Prostate gland (tissue), 2 donors: ENCODE results near the gene TRAPPC3. TPM values are rescaled to one million over a fixed set of nuclear protein-coding genes. Genes with fewer than 3 reads are reported as not detected.
A peak's percentile ranks its signal among the peaks of the same experiment; 100 is the strongest.

Source experiments
- DNase-seq: peaks from one replicate; pipeline ENCODE4 v3.0.0-alpha.2; 2019; ENCODE audit warnings: low spot score
- H3K27ac ChIP-seq, 2 donors: fragments of 200-600 bp; sonication (generic); 2 replicates each; pipeline ENCODE4 v1.5.1; 2017 to 2019
- H3K27me3 ChIP-seq: fragments of 200-600 bp; sonication (generic); replicated peaks from 2 replicates; pipeline ENCODE4 v1.5.1; 2019; ENCODE audit not compliant: insufficient read depth
- H3K36me3 ChIP-seq, 2 donors: fragments of 200-600 bp; sonication (generic); 1 replicate in 1 of 2; 2 replicates in 1 of 2; pipeline versions ENCODE4 v1.5.1 to v1.8.1; 2017 to 2019
- H3K4me1 ChIP-seq: fragments of 200-600 bp; sonication (generic); replicated peaks from 2 replicates; pipeline ENCODE4 v1.5.1; 2019
- H3K4me3 ChIP-seq, 2 donors: fragments of 200-600 bp; sonication (generic); 2 replicates each; pipeline ENCODE4 v1.5.1; 2017 to 2019
- H3K9me3 ChIP-seq: fragments of 200-600 bp; sonication (generic); 2 replicates; pipeline ENCODE4 v1.5.1; 2017
- CTCF ChIP-seq, 4 experiments: fragments of 200-600 bp in 2 of 4; fragments of 450-650 bp in 2 of 4; sonication (generic) in 2 of 4; IDR thresholded peaks; 1 replicate in 3 of 4; 2 replicates in 1 of 4; pipeline ENCODE4 v1.5.1; 2016 to 2019; ENCODE audit warnings: antibody characterized with exemption in 4 of 4, mild to moderate bottlenecking in 2 of 4, moderate library complexity in 2 of 4
- POLR2A ChIP-seq: fragments of 450-650 bp; IDR thresholded peaks from one replicate; pipeline ENCODE4 v1.6.1; 2016; ENCODE audit warnings: antibody characterized with exemption, mild to moderate bottlenecking
- POLR2AphosphoS5 ChIP-seq: sonication (generic); formaldehyde crosslinking; IDR thresholded peaks from one replicate; pipeline ENCODE4 v1.6.1; 2017; ENCODE audit warnings: antibody characterized with exemption
- WGBS: methylation state at CpG from one replicate; pipeline ENCODE4 v1.1.5; 2018; 5-methylcytosine and 5-hydroxymethylcytosine counted together
- intact Hi-C: fragments of 100-400 bp; cut with DNase I; formaldehyde crosslinking; loops from one replicate; pipeline ENCODE4 v1.14.2; 2022
- total RNA-seq, 2 donors: library from RNA; depleted of rRNA; stranded (reverse); fragments of >200 nt; gene quantifications; one replicate each; pipeline ENCODE4 v1.1.0, GENCODE V29; 2016

The TRAPPC3 gene
- total RNA-seq, 2 donors from 2014 or later: 90.0 to 92.5 TPM

GRCh38 chr1:36126797-36127500 is 22.3 kb downstream of the TRAPPC3 start:
- no peaks in the 10 kb centered on the region for H3K9me3 ChIP-seq
- WGBS: 39% methylated on average over 7 of the region's 7 CpGs
- H3K27ac ChIP-seq: no peak overlapping the region
- TF ChIP-seq POLR2A (no peak), CTCF (IDR thresholded peaks at IDR 0.05) (no peak), POLR2AphosphoS5 (no peak)
- H3K4me1 ChIP-seq: no peaks in the 10 kb centered on the region
- intact Hi-C loops: no loop called here
- no peak for DNase-seq
- no peak overlapping the region for H3K4me3 ChIP-seq
- no peaks in the 10 kb centered on the region for H3K27me3 ChIP-seq
- H3K36me3 ChIP-seq: no peaks in the 10 kb centered on the region

- no peak for DNase-seq
- no peak for TF ChIP-seq POLR2AphosphoS5
- no peak for TF ChIP-seq POLR2A
- no peak for TF ChIP-seq CTCF (IDR thresholded peaks at IDR 0.05)
- Histone ChIP-seq H3K4me1 (no peaks in the 10 kb centered on the region), H3K4me3 (no peak overlapping the region), H3K36me3 (no peaks in the 10 kb centered on the region), H3K27me3 (no peaks in the 10 kb centered on the region), H3K27ac (no peak overlapping the region), H3K9me3 (no peaks in the 10 kb centered on the region)
- intact Hi-C loops: no loop called here
- WGBS: 84% methylated on average over 21 of the region's 21 CpGs
Observed at GRCh38 chr1:36126005-36126716, 23.1 kb downstream of the TRAPPC3 start.

GRCh38 chr1:36125129-36125991 is 23.9 kb downstream of the TRAPPC3 start, which contains the start of gene COL8A2:
COL8A2 (minus strand) TSS chr1:36125222; CDS start chr1:36100242, 24,980 bp downstream.
- no peak for TF ChIP-seq CTCF (IDR thresholded peaks at IDR 0.05)
- TF ChIP-seq POLR2AphosphoS5: no peak
- no peak for TF ChIP-seq POLR2A
- DNase-seq: peak; percentile 17
- H3K27me3 ChIP-seq: no peaks in the 10 kb centered on the region
- H3K36me3 ChIP-seq: no peaks in the 10 kb centered on the region
- WGBS: 9% methylated on average over 73 of the region's 77 CpGs
- H3K9me3 ChIP-seq: no peaks in the 10 kb centered on the region
- peak within 1 kb of the TSS; percentile 25 to 37 for H3K4me3 ChIP-seq
- intact Hi-C loops: no loop called here
- H3K4me1 ChIP-seq: no peaks in the 10 kb centered on the region
- no peak within 1 kb of the TSS for H3K27ac ChIP-seq

GRCh38 chr1:36124404-36125128 is 24.7 kb downstream of the TRAPPC3 start:
- H3K4me3 ChIP-seq: peak overlapping the region; percentile 25 to 37
- TF ChIP-seq POLR2A (no peak), POLR2AphosphoS5 (no peak), CTCF (IDR thresholded peaks at IDR 0.05) (no peak)
- no peaks in the 10 kb centered on the region for H3K36me3 ChIP-seq
- no peaks in the 10 kb centered on the region for H3K27me3 ChIP-seq
- intact Hi-C loops: no loop called here
- H3K27ac ChIP-seq: no peak overlapping the region
- WGBS: 36% methylated on average over 24 of the region's 42 CpGs
- H3K9me3 ChIP-seq: no peaks in the 10 kb centered on the region
- no peak for DNase-seq
- no peaks in the 10 kb centered on the region for H3K4me1 ChIP-seq
